GM10248 (cell line): Measurements from ENCODE around the gene LIF.

Source experiments
- CTCF ChIA-PET: fragments of 300-600 bp; sonication (Branson Sonifier 250); formaldehyde crosslinking; extraction: SDS; loops from one replicate; lab custom pipeline; 2021; ENCODE audit warnings: antibody characterized with exemption; lab: Yijun Ruan, JAX
- POLR2A ChIA-PET: fragments of 350-650 bp; sonication (Branson Sonifier 250); formaldehyde crosslinking; extraction: SDS; loops from one replicate; lab custom pipeline; 2020; ENCODE audit warnings: antibody characterized with exemption; lab: Yijun Ruan, JAX
- DNase-seq: peaks from one replicate; pipeline ENCODE4 v3.0.0; 2012; ENCODE audit errors: extremely low spot score
- CTCF ChIP-seq: IDR thresholded peaks from 2 replicates; pipeline ENCODE4 v1.5.1; 2012; ENCODE audit warnings: mild to moderate bottlenecking, low read depth; ENCODE audit errors: extremely low read depth, missing control alignments, control extremely low read depth

Gene LIF

GRCh38 chr22:30245985-30246813 lies at the start of gene LIF:
Gene LIF, minus strand, starts transcription at chr22:30246759. Its CDS starts 64 bp downstream, at chr22:30246695.
- TF ChIP-seq CTCF = peak; percentile 11
- POLR2A ChIA-PET = interaction anchor here (0.6 kb wide), 1 partner anchor 425 kb away, joined by 3 read pairs; no protein-coding TSS in a partner anchor
- CTCF ChIA-PET = interaction anchor here (1.1 to 1.2 kb wide), 2 partner anchors 17 to 18 kb away, joined by 3 to 4 read pairs; no protein-coding TSS in a partner anchor
- peak; percentile 76 for DNase-seq

- no peak for TF ChIP-seq CTCF
- no peak for DNase-seq
- ChIA-PET POLR2A (no interaction called here), CTCF (interaction anchor here (1.0 to 22.3 kb wide), 4 partner anchors 9 to 128 kb away, joined by 3 to 268 read pairs (median 7); partner anchors contain the start of genes CASTOR1, CCDC157 and SF3A1)
Observed at GRCh38 chr22:30296324-30296723, 49.8 kb upstream of the LIF start.

GRCh38 chr22:30295576-30295975 lies 49.0 kb upstream of the LIF start:
- TF ChIP-seq CTCF = no peak
- no peak for DNase-seq
- POLR2A ChIA-PET = no interaction called here
- CTCF ChIA-PET = interaction anchor here (1.6 to 22.3 kb wide), 3 partner anchors 8 to 129 kb away, joined by 3 to 307 read pairs (median 268); partner anchors contain the start of genes CASTOR1 and RNF215

GRCh38 chr22:30294830-30295229 lies 48.3 kb upstream of the LIF start:
- POLR2A ChIA-PET = no interaction called here
- CTCF ChIA-PET = interaction anchor here (1.2 to 22.3 kb wide), 3 partner anchors 7 to 91 kb away, joined by 4 to 307 read pairs (median 268); partner anchors contain the start of genes CASTOR1 and RNF215
- TF ChIP-seq CTCF = no peak
- DNase-seq = no peak

- CTCF ChIA-PET = interaction anchor here (1.0 to 8.6 kb wide), 3 partner anchors 15 to 92 kb away, joined by 4 to 307 read pairs (median 4); partner anchors contain the start of gene RNF215
- POLR2A ChIA-PET = no interaction called here
- TF ChIP-seq CTCF = no peak
- no peak for DNase-seq
Observed at GRCh38 chr22:30294066-30294465, 47.5 kb upstream of the LIF start.

GRCh38 chr22:30293026-30293425 lies 46.5 kb upstream of the LIF start:
- CTCF ChIA-PET = interaction anchor here (1.0 to 8.6 kb wide), 2 partner anchors 11 to 93 kb away, joined by 3 to 307 read pairs; partner anchors contain the start of gene RNF215
- no peak for TF ChIP-seq CTCF
- no peak for DNase-seq
- POLR2A ChIA-PET = no interaction called here
